ENCODE results near the gene PP2D1.
"Not testable (repeated sequence)": the region's sequence is repeated elsewhere in the genome, so short reads cannot be mapped to it uniquely, and the experiment has no call there.

PP2D1 gene

GRCh38 chr3:19994796-19995195 is 17.3 kb downstream of the PP2D1 start:
- H2BK15ac ChIP-seq (ENCODE audit: low read length), result no peak overlapping the region
- no CpG with 5 or more reads among the region's 2 CpGs for WGBS, 2 donors (ENCODE audit: extremely low coverage in 2 of 2, insufficient read length in 2 of 2, insufficient replicate concordance in 1 of 2)
- H2BK120ac ChIP-seq (ENCODE audit: low read depth, low read length), result no peak overlapping the region
- H3K4me3 ChIP-seq (ENCODE audit: low read length in 2 of 2), result no peak overlapping the region
- H4K91ac ChIP-seq (ENCODE audit: low read depth, low read length, poor library complexity), result no peak overlapping the region
- H3K14ac ChIP-seq (ENCODE audit: low read length), result no peak overlapping the region
- no peak overlapping the region for H3K27ac ChIP-seq (replicated peaks; ENCODE audit: low read length)
- H2BK12ac ChIP-seq (ENCODE audit: low read length), result no peak overlapping the region
- H3K27me3 ChIP-seq (ENCODE audit: control insufficient read depth in 3 of 3, insufficient read depth in 3 of 3, low read depth in 1 of 3, low read length in 3 of 3), result no peaks in the 10 kb centered on the region
- no peak overlapping the region for H2AFZ ChIP-seq (ENCODE audit: low read length)
- H3K23ac ChIP-seq (ENCODE audit: low read depth, low read length, poor library complexity), result no peak overlapping the region
- no peak overlapping the region for H3K4ac ChIP-seq (ENCODE audit: low read length)
- no peak overlapping the region for H4K8ac ChIP-seq (ENCODE audit: low read depth, low read length)
- no peaks in the 10 kb centered on the region for H3K36me3 ChIP-seq (replicated peaks in 1 of 2; ENCODE audit: control insufficient read depth in 2 of 2, insufficient read depth in 2 of 2, low read length in 2 of 2)
- H3K9ac ChIP-seq (ENCODE audit: low read depth, low read length, poor library complexity), result no peak overlapping the region
- H2AK5ac ChIP-seq (ENCODE audit: low read depth, low read length), result no peak overlapping the region
- no peak overlapping the region for H2BK5ac ChIP-seq (ENCODE audit: low read length)
- DNase-seq (ENCODE audit: low spot score), result no peak
- H3K9me3 ChIP-seq (replicated peaks in 1 of 2; ENCODE audit: control insufficient read depth in 2 of 2, insufficient read depth in 1 of 2, low read depth in 1 of 2, low read length in 2 of 2), result no peaks in the 10 kb centered on the region
- H3K79me1 ChIP-seq (ENCODE audit: low read depth, low read length), result no peaks in the 10 kb centered on the region
- H3K4me1 ChIP-seq (ENCODE audit: control insufficient read depth in 2 of 2, insufficient read depth in 1 of 2, low read depth in 1 of 2, low read length in 2 of 2), result no peaks in the 10 kb centered on the region
- H3K4me2 ChIP-seq (ENCODE audit: insufficient read depth, low read length, poor library complexity, severe bottlenecking), result no peak overlapping the region
- H3K18ac ChIP-seq (ENCODE audit: low read length), result no peak overlapping the region

GRCh38 chr3:19988904-19989303 is 23.2 kb downstream of the PP2D1 start:
- H2BK120ac ChIP-seq (ENCODE audit: low read depth, low read length); H3K27ac ChIP-seq (replicated peaks; ENCODE audit: low read length); H3K4me3 ChIP-seq (ENCODE audit: low read length in 2 of 2); H3K4ac ChIP-seq (ENCODE audit: low read length); H2AFZ ChIP-seq (ENCODE audit: low read length); H3K18ac ChIP-seq (ENCODE audit: low read length); H3K4me2 ChIP-seq (ENCODE audit: insufficient read depth, low read length, poor library complexity, severe bottlenecking); H4K8ac ChIP-seq (ENCODE audit: low read depth, low read length); H3K23ac ChIP-seq (ENCODE audit: low read depth, low read length, poor library complexity); H3K79me1 ChIP-seq (ENCODE audit: low read depth, low read length); H3K9me3 ChIP-seq (replicated peaks in 1 of 2; ENCODE audit: control insufficient read depth in 2 of 2, insufficient read depth in 1 of 2, low read depth in 1 of 2, low read length in 2 of 2); H2BK12ac ChIP-seq (ENCODE audit: low read length); H3K14ac ChIP-seq (ENCODE audit: low read length); H2AK5ac ChIP-seq (ENCODE audit: low read depth, low read length); H3K4me1 ChIP-seq (ENCODE audit: control insufficient read depth in 2 of 2, insufficient read depth in 1 of 2, low read depth in 1 of 2, low read length in 2 of 2); H2BK15ac ChIP-seq (ENCODE audit: low read length); H2BK5ac ChIP-seq (ENCODE audit: low read length); H3K9ac ChIP-seq (ENCODE audit: low read depth, low read length, poor library complexity); H4K91ac ChIP-seq (ENCODE audit: low read depth, low read length, poor library complexity); DNase-seq (ENCODE audit: low spot score); H3K27me3 ChIP-seq (ENCODE audit: control insufficient read depth in 3 of 3, insufficient read depth in 3 of 3, low read depth in 1 of 3, low read length in 3 of 3): not testable (repeated sequence)
- peaks cover 0 to 21% of the 10 kb centered on the region in 2 donors for H3K36me3 ChIP-seq (replicated peaks in 1 of 2; ENCODE audit: control insufficient read depth in 2 of 2, insufficient read depth in 2 of 2, low read length in 2 of 2)
- WGBS, 2 donors (ENCODE audit: extremely low coverage in 2 of 2, insufficient read length in 2 of 2, insufficient replicate concordance in 1 of 2), result no CpG with 5 or more reads among the region's 8 CpGs

- no peak overlapping the region for H3K4me3 ChIP-seq (ENCODE audit: low read length in 2 of 2)
Measured at GRCh38 chr3:19972054-19972453, 40.0 kb downstream of the PP2D1 start.

DNA sequence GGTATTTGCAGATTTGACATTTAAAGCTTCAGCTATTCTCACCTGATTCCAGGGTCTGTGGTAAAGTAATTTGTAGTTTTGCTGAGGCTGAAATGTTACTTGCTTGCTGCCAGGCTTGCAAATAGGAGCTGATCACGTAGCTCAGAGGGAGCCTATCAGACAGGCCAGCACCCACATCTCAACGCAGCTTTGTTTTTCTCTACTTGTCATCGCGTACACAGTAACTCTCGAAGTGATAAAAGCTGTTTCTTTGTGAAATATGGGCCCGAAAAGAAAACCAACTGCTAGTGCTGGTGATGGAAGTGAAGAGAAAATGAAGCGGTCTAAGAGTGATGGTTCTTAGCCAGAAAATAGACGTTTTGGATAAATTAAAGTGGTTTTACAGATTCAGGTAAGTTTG is 41.7 kb downstream of the PP2D1 start:
- H2BK120ac ChIP-seq (ENCODE audit: low read depth, low read length), result no peak overlapping the region
- H3K36me3 ChIP-seq (replicated peaks in 1 of 2; ENCODE audit: control insufficient read depth in 2 of 2, insufficient read depth in 2 of 2, low read length in 2 of 2), result peaks cover 2 to 33% of the 10 kb centered on the region in 2 donors
- WGBS, 2 donors (ENCODE audit: extremely low coverage in 2 of 2, insufficient read length in 2 of 2, insufficient replicate concordance in 1 of 2), result no CpG with 5 or more reads among the region's 8 CpGs
- H3K23ac ChIP-seq (ENCODE audit: low read depth, low read length, poor library complexity), result no peak overlapping the region
- H4K91ac ChIP-seq (ENCODE audit: low read depth, low read length, poor library complexity), result no peak overlapping the region
- no peak for DNase-seq (ENCODE audit: low spot score)
- H2AFZ ChIP-seq (ENCODE audit: low read length), result no peak overlapping the region
- no peak overlapping the region for H3K4me3 ChIP-seq (ENCODE audit: low read length in 2 of 2)
- peaks cover 0 to 6% of the 10 kb centered on the region in 2 donors for H3K9me3 ChIP-seq (replicated peaks in 1 of 2; ENCODE audit: control insufficient read depth in 2 of 2, insufficient read depth in 1 of 2, low read depth in 1 of 2, low read length in 2 of 2)
- no peak overlapping the region for H3K14ac ChIP-seq (ENCODE audit: low read length)
- H2BK5ac ChIP-seq (ENCODE audit: low read length), result no peak overlapping the region
- H2BK12ac ChIP-seq (ENCODE audit: low read length), result no peak overlapping the region
- no peaks in the 10 kb centered on the region for H3K27me3 ChIP-seq (ENCODE audit: control insufficient read depth in 3 of 3, insufficient read depth in 3 of 3, low read depth in 1 of 3, low read length in 3 of 3)
- no peak overlapping the region for H2AK5ac ChIP-seq (ENCODE audit: low read depth, low read length)
- H3K4me2 ChIP-seq (ENCODE audit: insufficient read depth, low read length, poor library complexity, severe bottlenecking), result no peak overlapping the region
- no peak overlapping the region for H3K9ac ChIP-seq (ENCODE audit: low read depth, low read length, poor library complexity)
- H3K4ac ChIP-seq (ENCODE audit: low read length), result no peak overlapping the region
- H3K18ac ChIP-seq (ENCODE audit: low read length), result no peak overlapping the region
- H3K4me1 ChIP-seq (ENCODE audit: control insufficient read depth in 2 of 2, insufficient read depth in 1 of 2, low read depth in 1 of 2, low read length in 2 of 2), result no peaks in the 10 kb centered on the region
- peaks cover 2% of the 10 kb centered on the region for H3K79me1 ChIP-seq (ENCODE audit: low read depth, low read length)
- H4K8ac ChIP-seq (ENCODE audit: low read depth, low read length), result no peak overlapping the region
- H3K27ac ChIP-seq (replicated peaks; ENCODE audit: low read length), result no peak overlapping the region
- H2BK15ac ChIP-seq (ENCODE audit: low read length), result no peak overlapping the region

More at GRCh38 chr3:19972054-19972453, 40.0 kb downstream of the PP2D1 start:
- H3K4me1 ChIP-seq (ENCODE audit: control insufficient read depth in 2 of 2, insufficient read depth in 1 of 2, low read depth in 1 of 2, low read length in 2 of 2), result no peaks in the 10 kb centered on the region
- H2AFZ ChIP-seq (ENCODE audit: low read length), result no peak overlapping the region
- peaks cover 2% of the 10 kb centered on the region for H3K79me1 ChIP-seq (ENCODE audit: low read depth, low read length)
- H3K27me3 ChIP-seq (ENCODE audit: control insufficient read depth in 3 of 3, insufficient read depth in 3 of 3, low read depth in 1 of 3, low read length in 3 of 3), result no peaks in the 10 kb centered on the region
- H2BK5ac ChIP-seq (ENCODE audit: low read length), result no peak overlapping the region
- DNase-seq (ENCODE audit: low spot score), result no peak
- no peak overlapping the region for H3K23ac ChIP-seq (ENCODE audit: low read depth, low read length, poor library complexity)
- H3K4ac ChIP-seq (ENCODE audit: low read length), result no peak overlapping the region
- H4K91ac ChIP-seq (ENCODE audit: low read depth, low read length, poor library complexity), result no peak overlapping the region
- peaks cover 0 to 3% of the 10 kb centered on the region in 2 donors for H3K9me3 ChIP-seq (replicated peaks in 1 of 2; ENCODE audit: control insufficient read depth in 2 of 2, insufficient read depth in 1 of 2, low read depth in 1 of 2, low read length in 2 of 2)
- no peak overlapping the region for H3K14ac ChIP-seq (ENCODE audit: low read length)
- no peak overlapping the region for H2BK12ac ChIP-seq (ENCODE audit: low read length)
- H2BK15ac ChIP-seq (ENCODE audit: low read length), result no peak overlapping the region
- no CpG with 5 or more reads among the region's 3 CpGs for WGBS, 2 donors (ENCODE audit: extremely low coverage in 2 of 2, insufficient read length in 2 of 2, insufficient replicate concordance in 1 of 2)
- H3K9ac ChIP-seq (ENCODE audit: low read depth, low read length, poor library complexity), result no peak overlapping the region
- peaks cover 5 to 46% of the 10 kb centered on the region in 2 donors for H3K36me3 ChIP-seq (replicated peaks in 1 of 2; ENCODE audit: control insufficient read depth in 2 of 2, insufficient read depth in 2 of 2, low read length in 2 of 2)
- no peak overlapping the region for H3K4me2 ChIP-seq (ENCODE audit: insufficient read depth, low read length, poor library complexity, severe bottlenecking)
- no peak overlapping the region for H2BK120ac ChIP-seq (ENCODE audit: low read depth, low read length)
- H3K18ac ChIP-seq (ENCODE audit: low read length), result no peak overlapping the region
- no peak overlapping the region for H3K27ac ChIP-seq (replicated peaks; ENCODE audit: low read length)
- H2AK5ac ChIP-seq (ENCODE audit: low read depth, low read length), result no peak overlapping the region
- H4K8ac ChIP-seq (ENCODE audit: low read depth, low read length), result no peak overlapping the region
